Measurements from ENCODE around the gene ARHGEF38.

DNA sequence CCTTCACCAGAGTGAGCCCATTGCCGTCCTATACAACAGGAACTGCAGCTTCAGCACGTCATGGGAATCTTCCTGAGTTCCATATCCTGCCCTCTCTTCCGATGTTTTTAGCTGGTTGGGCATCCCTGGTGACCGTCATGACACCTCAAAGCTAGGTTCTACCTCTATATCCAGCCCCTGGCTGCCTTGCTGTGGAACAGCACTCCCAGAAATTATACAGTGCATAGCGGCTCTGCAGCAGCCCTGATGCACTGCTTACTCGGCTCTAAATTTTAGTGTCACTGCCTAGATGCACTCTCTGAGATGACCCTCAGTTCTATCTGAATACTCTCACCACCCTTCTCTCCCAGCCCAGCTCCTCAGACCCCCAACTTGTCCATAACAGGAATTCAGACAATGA, 44.3 kb downstream of the ARHGEF38 start:
- TF ChIP-seq GATA2 (IDR thresholded peaks at IDR 0.05; ENCODE audit: low read depth, low read length) (no peak), GATA3 (IDR thresholded peaks at IDR 0.05; ENCODE audit: low read depth, low read length) (no peak)

Data from SH-SY5Y (cell line).